Thyroid gland (tissue), 4 donors: ENCODE data around the gene LMAN2L. TPM values are rescaled to one million over a fixed set of nuclear protein-coding genes. Genes with fewer than 3 reads are reported as not detected.

ENCODE experiments used
- DNase-seq, 2 donors: peaks; one replicate each; pipeline ENCODE4 v3.0.0-alpha.2; 2019
- H3K27ac ChIP-seq, 3 donors: fragments of 200-600 bp; sonication (generic); 1 replicate in 2 of 3; 2 replicates in 1 of 3; pipeline ENCODE4 v1.5.1; 2016 to 2019; ENCODE audit warnings: mild to moderate bottlenecking in 1 of 3, moderate library complexity in 1 of 3
- H3K27me3 ChIP-seq: fragments of 200-600 bp; sonication (generic); one replicate; pipeline ENCODE4 v1.5.1; 2019
- H3K36me3 ChIP-seq, 2 donors: fragments of 200-600 bp; sonication (generic); one replicate each; pipeline ENCODE4 v1.5.1; 2016 to 2019
- H3K4me1 ChIP-seq, 2 donors: fragments of 200-600 bp; sonication (generic); one replicate each; pipeline ENCODE4 v1.5.1; 2017 to 2019
- H3K4me3 ChIP-seq, 3 donors: fragments of 200-600 bp; sonication (generic); replicated peaks in 1 of 3; 1 replicate in 2 of 3; 2 replicates in 1 of 3; pipeline ENCODE4 v1.5.1; 2016; ENCODE audit warnings: mild to moderate bottlenecking in 1 of 3
- H3K9me3 ChIP-seq: fragments of 200-600 bp; sonication (generic); one replicate; pipeline ENCODE4 v1.5.1; 2017
- POLR2A ChIP-seq, 2 donors: fragments of 450-650 bp; IDR thresholded peaks; one replicate each; pipeline ENCODE4 v1.6.1; 2017; ENCODE audit warnings: antibody characterized with exemption in 2 of 2, mild to moderate bottlenecking in 2 of 2, moderate library complexity in 1 of 2
- WGBS, 2 donors: methylation state at CpG; one replicate each; pipeline ENCODE4 v1.1.5; 2017; 5-methylcytosine and 5-hydroxymethylcytosine counted together
- intact Hi-C: fragments of 100-400 bp; cut with DNase I; formaldehyde crosslinking; loops from one replicate; pipeline ENCODE4 v1.15.1; 2023
- total RNA-seq, 4 donors: library from RNA; depleted of rRNA; stranded (reverse); fragments of >200 nt; gene quantifications; one replicate each; pipeline ENCODE4 v1.2.3, GENCODE V29; 2016
- TF ChIP-seq, protein P1 (sequence below), 6 experiments: fragments of 200-600 bp in 3 of 6; fragments of 450-650 bp in 3 of 6; sonication (generic) in 3 of 6; IDR thresholded peaks; one replicate each; pipeline ENCODE4 v1.5.1; 2016 to 2019; ENCODE audit warnings: antibody characterized with exemption in 6 of 6, mild to moderate bottlenecking in 2 of 6, inconsistent platforms in 1 of 6, moderate library complexity in 1 of 6

The LMAN2L gene
- total RNA-seq, 4 donors from 2014 or later, result 22.8 to 32.9 (median 29.2) TPM

DNA sequence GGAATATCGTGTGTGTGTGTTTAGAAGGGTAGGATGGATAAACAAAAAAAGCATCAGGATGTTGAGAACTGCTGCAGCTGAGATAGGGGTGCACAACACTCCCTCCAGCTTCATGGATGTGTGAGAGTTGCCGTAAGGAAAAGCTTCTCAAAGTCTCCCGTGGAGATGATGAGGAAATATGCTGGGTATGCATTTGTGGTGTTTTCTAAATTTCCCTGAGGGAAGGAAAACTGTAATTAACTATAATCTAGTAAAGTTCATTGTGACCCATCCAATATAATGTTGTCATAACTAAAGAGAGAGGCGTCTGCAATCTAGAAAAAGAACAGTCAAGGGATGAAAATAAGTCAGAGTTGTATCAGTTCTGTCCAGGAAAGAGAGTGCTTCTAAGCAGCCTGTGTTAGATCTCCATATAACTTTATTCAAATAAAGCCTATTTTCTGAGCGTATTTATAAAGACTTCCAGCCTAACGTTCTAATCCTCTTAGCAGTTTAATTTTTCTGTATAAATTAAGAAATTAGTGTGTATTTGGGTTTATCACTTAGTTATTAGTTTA is 7.3 kb upstream of the LMAN2L start:
- 68 to 71% methylated on average over 6 of the region's 6 CpGs for WGBS, 2 donors
- no peaks in the 10 kb centered on the region for H3K4me1 ChIP-seq
- no peaks in the 10 kb centered on the region for H3K9me3 ChIP-seq
- TF ChIP-seq, protein P1, sequence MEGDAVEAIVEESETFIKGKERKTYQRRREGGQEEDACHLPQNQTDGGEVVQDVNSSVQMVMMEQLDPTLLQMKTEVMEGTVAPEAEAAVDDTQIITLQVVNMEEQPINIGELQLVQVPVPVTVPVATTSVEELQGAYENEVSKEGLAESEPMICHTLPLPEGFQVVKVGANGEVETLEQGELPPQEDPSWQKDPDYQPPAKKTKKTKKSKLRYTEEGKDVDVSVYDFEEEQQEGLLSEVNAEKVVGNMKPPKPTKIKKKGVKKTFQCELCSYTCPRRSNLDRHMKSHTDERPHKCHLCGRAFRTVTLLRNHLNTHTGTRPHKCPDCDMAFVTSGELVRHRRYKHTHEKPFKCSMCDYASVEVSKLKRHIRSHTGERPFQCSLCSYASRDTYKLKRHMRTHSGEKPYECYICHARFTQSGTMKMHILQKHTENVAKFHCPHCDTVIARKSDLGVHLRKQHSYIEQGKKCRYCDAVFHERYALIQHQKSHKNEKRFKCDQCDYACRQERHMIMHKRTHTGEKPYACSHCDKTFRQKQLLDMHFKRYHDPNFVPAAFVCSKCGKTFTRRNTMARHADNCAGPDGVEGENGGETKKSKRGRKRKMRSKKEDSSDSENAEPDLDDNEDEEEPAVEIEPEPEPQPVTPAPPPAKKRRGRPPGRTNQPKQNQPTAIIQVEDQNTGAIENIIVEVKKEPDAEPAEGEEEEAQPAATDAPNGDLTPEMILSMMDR (IDR thresholded peaks at IDR 0.05), result no peak
- TF ChIP-seq POLR2A (IDR thresholded peaks at IDR 0.05), result no peak
- no peak overlapping the region for H3K27ac ChIP-seq
- H3K4me3 ChIP-seq, result no peak overlapping the region
- no peaks in the 10 kb centered on the region for H3K36me3 ChIP-seq
- DNase-seq, result no peak
- no peaks in the 10 kb centered on the region for H3K27me3 ChIP-seq
- intact Hi-C loops, result no loop called here

DNA sequence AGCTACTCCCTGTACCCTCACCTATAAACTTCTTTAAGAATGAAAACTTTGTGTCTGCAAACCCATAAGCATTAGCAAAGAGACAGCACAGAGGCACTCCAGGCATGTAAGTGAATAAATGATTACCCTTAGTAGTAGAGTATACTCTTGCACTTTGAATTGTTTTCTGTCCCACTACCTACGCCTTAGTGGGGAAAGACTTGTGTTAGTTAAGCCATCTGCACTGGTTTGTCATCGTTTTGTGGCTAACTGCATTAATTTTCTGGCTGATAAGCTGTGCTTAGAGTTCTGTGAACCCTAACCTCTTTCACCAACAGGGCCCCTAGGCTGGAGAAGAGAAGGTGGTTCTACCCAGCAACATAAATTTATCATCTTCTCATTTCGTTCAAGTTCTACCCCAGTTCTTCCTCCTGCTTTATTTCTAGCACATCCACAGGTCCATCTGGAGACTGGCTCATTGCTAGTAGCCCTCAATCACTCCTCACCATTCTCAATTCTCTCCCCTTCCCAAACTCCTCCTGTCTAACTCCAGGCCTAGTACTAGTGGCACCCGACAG is 710 bp downstream of the LMAN2L start:
- Histone ChIP-seq H3K4me3 (peak overlapping the region; percentile 34 to 85 (median 48)), H3K27me3 (no peaks in the 10 kb centered on the region), H3K4me1 (peaks cover 31 to 41% of the 10 kb centered on the region in 2 donors), H3K36me3 (peaks cover 2 to 8% of the 10 kb centered on the region in 2 donors), H3K27ac (peak overlapping the region in 2 of 3 donors; percentile 65 to 81), H3K9me3 (no peaks in the 10 kb centered on the region)
- 27 to 38% methylated on average over 4 of the region's 4 CpGs for WGBS, 2 donors
- no peak for DNase-seq
- TF ChIP-seq, protein P1 (IDR thresholded peaks at IDR 0.05), result no peak
- no peak for TF ChIP-seq POLR2A (IDR thresholded peaks at IDR 0.05)
- intact Hi-C loops, result no loop called here

DNA sequence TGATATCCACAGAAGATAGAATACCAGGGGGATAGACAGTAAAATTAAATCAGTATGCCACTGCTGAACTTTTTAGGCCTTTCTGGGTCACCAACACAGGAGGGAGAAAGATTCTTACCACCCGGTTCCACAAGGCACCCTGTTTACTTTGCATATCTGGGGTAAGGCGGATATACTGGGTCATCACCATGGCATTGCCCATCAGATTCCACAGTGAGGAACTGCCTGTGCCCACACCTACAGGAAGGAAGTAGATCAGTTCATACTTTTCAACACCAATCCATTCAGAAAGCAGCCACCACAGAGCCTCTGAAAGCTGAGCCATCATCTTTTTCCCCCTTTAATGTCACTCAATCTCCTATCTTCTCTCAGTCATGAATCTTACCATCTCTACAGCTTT is 2.0 kb downstream of the LMAN2L start:
- no peak for DNase-seq
- intact Hi-C loops, result no loop called here
- Histone ChIP-seq H3K4me1 (peaks cover 33 to 42% of the 10 kb centered on the region in 2 donors), H3K27ac (no peak overlapping the region), H3K4me3 (no peak overlapping the region), H3K9me3 (no peaks in the 10 kb centered on the region), H3K27me3 (no peaks in the 10 kb centered on the region), H3K36me3 (peaks cover 15 to 22% of the 10 kb centered on the region in 2 donors)
- 60 to 73% methylated on average over 2 of the region's 2 CpGs for WGBS, 2 donors
- TF ChIP-seq, protein P1 (IDR thresholded peaks at IDR 0.05), result no peak
- TF ChIP-seq POLR2A (IDR thresholded peaks at IDR 0.05), result no peak

DNA sequence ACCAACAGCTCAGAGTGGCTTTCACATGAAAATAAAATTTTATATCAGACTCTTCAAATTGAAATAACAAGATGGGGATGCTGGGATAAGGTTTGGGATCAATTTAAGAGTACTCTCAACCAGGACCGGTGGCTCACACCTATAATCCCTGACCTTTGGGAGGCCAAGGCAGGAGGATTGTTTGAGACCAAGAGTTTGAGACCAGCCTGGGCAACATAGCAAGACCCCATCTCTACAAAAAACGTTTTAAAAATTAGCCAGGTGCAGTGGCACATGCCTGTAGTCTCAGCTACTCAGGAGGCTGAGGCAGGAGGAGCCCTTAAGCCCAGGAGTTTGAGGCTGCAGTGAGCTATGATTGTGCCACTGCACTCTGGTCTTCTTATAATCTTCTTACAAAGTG is 2.6 kb downstream of the LMAN2L start:
- no peak for DNase-seq
- peaks cover 20 to 27% of the 10 kb centered on the region in 2 donors for H3K36me3 ChIP-seq
- no peak overlapping the region for H3K27ac ChIP-seq
- H3K27me3 ChIP-seq, result no peaks in the 10 kb centered on the region
- no peak for TF ChIP-seq POLR2A (IDR thresholded peaks at IDR 0.05)
- TF ChIP-seq, protein P1 (IDR thresholded peaks at IDR 0.05), result no peak
- no peaks in the 10 kb centered on the region for H3K9me3 ChIP-seq
- H3K4me1 ChIP-seq, result peaks cover 33 to 42% of the 10 kb centered on the region in 2 donors
- WGBS, 2 donors, result 74 to 79% methylated on average over 2 of the region's 2 CpGs
- H3K4me3 ChIP-seq, result no peak overlapping the region
- intact Hi-C loops, result no loop called here

DNA sequence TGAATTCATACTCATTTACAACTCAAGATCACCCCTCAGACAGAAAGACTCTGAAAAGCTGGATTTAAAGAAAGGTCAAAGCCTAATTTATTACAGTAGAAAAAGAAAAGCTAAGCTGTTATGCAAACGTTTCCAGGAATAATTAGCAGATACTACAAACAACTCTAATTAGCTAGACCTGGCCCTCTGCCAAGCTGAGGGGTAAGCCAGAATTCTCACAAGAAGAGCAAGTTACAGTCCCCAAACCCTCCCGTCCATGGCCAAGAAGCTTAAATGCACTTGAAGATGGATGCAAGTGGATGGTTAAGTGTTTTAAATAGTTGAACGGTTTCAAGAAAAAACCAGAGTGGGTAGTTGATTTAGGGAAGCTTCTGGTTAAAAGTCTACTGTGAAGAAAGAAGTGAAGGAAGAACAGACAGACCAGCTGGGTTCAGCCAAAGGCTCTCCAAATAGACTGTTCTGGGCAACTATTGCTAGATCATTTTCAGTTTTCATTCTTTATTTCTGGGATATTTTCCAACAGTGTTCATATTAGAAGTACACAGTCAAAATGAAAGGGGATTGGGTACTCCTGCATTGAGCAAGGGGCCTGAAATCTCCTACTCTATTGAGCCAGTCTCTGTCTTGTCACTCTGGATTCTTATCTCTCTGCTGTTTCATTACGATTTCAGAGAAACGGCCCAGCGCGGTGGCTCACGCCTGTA is 4.8 kb downstream of the LMAN2L start:
- Histone ChIP-seq H3K4me3 (no peak overlapping the region), H3K4me1 (peaks cover 33 to 42% of the 10 kb centered on the region in 2 donors), H3K9me3 (no peaks in the 10 kb centered on the region), H3K27ac (peak overlapping the region; percentile 57 to 71 (median 64)), H3K27me3 (no peaks in the 10 kb centered on the region), H3K36me3 (peaks cover 34 to 39% of the 10 kb centered on the region in 2 donors)
- TF ChIP-seq POLR2A (IDR thresholded peaks at IDR 0.05), result no peak
- TF ChIP-seq, protein P1 (IDR thresholded peaks at IDR 0.05), result peak in 1 of 6 experiments; percentile 8
- intact Hi-C loops, result no loop called here
- DNase-seq, result peak; percentile 58
- 36 to 46% methylated on average over 8 of the region's 8 CpGs for WGBS, 2 donors
